Skeletal muscle satellite cell (primary cell): Measurements from ENCODE around the gene IFT25. TPM values are rescaled to one million over a fixed set of nuclear protein-coding genes. Genes with fewer than 3 reads are reported as not detected.
"Not testable (repeated sequence)": the region's sequence is repeated elsewhere in the genome, so short reads cannot be mapped to it uniquely, and the experiment has no call there.

Source experiments
- H3K27me3 ChIP-seq: 2 replicates; pipeline ENCODE4 v1.7.0; 2013; ENCODE audit warnings: low read length; ENCODE audit not compliant: control insufficient read depth, insufficient read depth
- H3K36me3 ChIP-seq: 2 replicates; pipeline ENCODE4 v1.7.0; 2013; ENCODE audit warnings: mild to moderate bottlenecking, control low read depth, low read length; ENCODE audit not compliant: insufficient read depth
- H3K4me1 ChIP-seq: 2 replicates; pipeline ENCODE4 v1.7.0; 2013; ENCODE audit warnings: low read length; ENCODE audit not compliant: control insufficient read depth, insufficient read depth
- H3K4me2 ChIP-seq: 2 replicates; pipeline ENCODE4 v1.7.0; 2013; ENCODE audit warnings: mild to moderate bottlenecking, low read length
- H3K4me3 ChIP-seq: 2 replicates; pipeline ENCODE4 v1.7.0; 2013; ENCODE audit warnings: low read length
- H3K9ac ChIP-seq: 2 replicates; pipeline ENCODE4 v1.7.0; 2013; ENCODE audit warnings: mild to moderate bottlenecking, low read depth, low read length, moderate library complexity
- H3K9me3 ChIP-seq: replicated peaks from 2 replicates; pipeline ENCODE4 v1.7.0; 2013; ENCODE audit warnings: mild to moderate bottlenecking, control low read depth, low read length
- total RNA-seq: library from RNA; depleted of rRNA; stranded (reverse); fragments of >200 nt; gene quantifications from 2 replicates; pipeline ENCODE4 v1.2.3, GENCODE V29; 2012; rRNA removed

IFT25 gene
- 36.8 and 37.8 TPM in 2 replicates for total RNA-seq

DNA sequence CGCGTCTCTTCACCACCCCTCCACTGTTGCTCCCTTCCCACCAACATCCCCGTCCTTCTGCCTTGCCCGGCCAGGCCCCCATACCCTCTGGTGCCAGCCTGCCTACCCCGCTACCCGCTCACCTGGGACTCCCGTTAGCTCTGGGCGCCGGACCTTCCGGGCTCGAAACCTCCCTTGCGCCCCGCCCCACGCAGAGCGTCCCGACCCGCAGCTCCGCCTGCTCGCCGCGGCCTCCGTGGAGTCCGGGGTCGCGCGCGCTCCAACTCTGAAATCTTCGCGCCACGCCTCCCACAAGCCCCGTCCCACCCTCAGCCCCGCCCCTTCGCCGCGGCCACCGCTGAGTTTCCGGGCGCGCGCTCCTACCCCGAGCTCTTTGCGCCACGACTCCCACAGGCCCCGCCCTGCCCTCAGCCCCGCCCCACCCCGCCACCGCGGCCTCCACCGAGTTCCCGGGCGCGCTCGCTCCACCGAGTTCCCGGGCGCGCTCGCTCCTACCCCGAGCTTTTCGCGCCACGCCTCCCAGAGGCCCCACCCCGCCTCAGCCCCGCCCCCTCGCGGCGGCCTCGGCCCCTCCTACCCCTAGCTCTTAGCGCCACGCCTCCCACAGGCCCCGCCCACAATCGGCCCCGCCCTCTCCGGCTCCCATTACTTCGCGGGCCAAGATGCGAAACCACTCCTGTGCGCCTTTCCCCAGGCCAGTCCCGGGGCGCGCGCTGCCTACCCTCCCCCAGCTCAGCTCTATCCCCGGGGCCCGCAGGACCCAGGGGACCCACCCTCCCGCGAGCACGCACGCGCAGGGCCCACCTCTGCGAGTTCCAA is at the start of gene IFT25:
TSS of gene IFT25 (minus strand) at position 267 of the 819 bp plus-strand sequence. CDS start 5,617 bp downstream, outside the sequence.
- no peaks in the 10 kb centered on the region for H3K27me3 ChIP-seq
- peak within 1 kb of the TSS; percentile 86 for H3K9ac ChIP-seq
- peaks cover 21% of the 10 kb centered on the region for H3K4me1 ChIP-seq
- H3K36me3 ChIP-seq: peaks cover 6% of the 10 kb centered on the region
- peak within 1 kb of the TSS; percentile 87 for H3K4me2 ChIP-seq
- no peaks in the 10 kb centered on the region for H3K9me3 ChIP-seq
- peak within 1 kb of the TSS; percentile 88 for H3K4me3 ChIP-seq

- not testable (repeated sequence) for H3K4me3 ChIP-seq, H3K4me2 ChIP-seq, H3K27me3 ChIP-seq, H3K9ac ChIP-seq, H3K4me1 ChIP-seq, H3K36me3 ChIP-seq, H3K9me3 ChIP-seq
These were observed 49.0 kb upstream of the IFT25 start for GRCh38 chr1:53994516-53994915.

DNA sequence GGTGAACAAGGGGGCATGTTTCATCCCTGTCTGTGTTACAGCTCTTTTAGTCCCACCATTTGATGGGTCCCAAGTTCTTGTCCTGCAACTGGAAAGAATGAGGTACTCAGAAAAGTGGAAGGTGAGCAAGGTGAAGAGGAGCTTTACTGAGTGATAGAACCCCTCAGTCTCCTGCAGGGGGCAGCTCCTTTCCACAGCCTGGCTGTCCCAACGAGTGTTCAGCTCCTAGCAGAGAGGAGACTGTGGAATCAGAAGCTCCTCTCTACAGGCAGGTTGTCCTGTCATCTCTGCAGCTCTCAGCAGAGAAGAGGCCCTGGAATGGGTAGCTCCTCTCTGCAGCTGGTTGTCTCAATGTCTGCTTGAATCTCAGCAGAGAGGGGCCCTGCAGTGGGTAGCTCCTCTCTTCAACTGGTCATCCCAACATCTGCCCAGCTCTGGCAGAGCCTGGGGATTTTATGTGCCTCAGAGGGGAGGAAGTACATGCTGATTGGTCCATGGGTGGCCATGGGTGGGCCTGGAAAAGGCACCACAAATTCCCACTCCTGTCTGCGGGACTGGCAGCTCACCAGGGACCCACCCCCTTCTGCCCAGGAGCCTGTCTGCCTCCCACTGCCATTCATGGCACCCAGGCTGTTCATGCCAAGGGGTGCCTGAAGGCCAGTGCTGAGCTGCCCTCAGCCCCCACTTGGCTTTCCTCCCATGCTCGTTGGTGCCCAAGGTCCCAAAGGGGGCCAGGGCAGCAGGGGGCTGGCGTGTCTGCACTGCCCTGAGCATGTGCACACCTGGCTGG is 46.8 kb upstream of the IFT25 start:
- Histone ChIP-seq H3K9ac (no peak overlapping the region), H3K36me3 (no peaks in the 10 kb centered on the region), H3K27me3 (peaks cover 5% of the 10 kb centered on the region), H3K9me3 (no peaks in the 10 kb centered on the region), H3K4me1 (no peaks in the 10 kb centered on the region), H3K4me2 (no peak overlapping the region), H3K4me3 (no peak overlapping the region)

DNA sequence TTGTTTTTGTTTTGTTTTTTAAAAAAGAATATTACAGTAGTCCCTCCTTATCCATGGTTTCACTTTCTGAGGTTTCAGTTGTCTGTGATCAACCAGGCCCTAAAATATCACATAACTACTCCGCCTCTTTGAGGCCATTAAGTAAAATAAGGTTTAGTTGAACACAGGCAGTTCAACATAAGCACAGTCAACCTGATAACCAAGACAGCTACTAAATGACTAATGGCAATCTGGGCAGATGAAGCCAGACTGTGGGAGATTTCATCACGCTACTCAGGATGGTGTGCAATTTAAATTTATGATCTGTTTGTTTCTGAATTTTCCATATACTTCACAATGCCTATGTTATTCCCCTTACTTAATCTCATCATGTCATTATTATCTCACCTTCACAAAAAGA is 42.4 kb upstream of the IFT25 start:
- no peak overlapping the region for H3K4me2 ChIP-seq
- H3K36me3 ChIP-seq: no peaks in the 10 kb centered on the region
- no peaks in the 10 kb centered on the region for H3K4me1 ChIP-seq
- H3K27me3 ChIP-seq: peaks cover 5% of the 10 kb centered on the region
- H3K9ac ChIP-seq: no peak overlapping the region
- no peak overlapping the region for H3K4me3 ChIP-seq
- no peaks in the 10 kb centered on the region for H3K9me3 ChIP-seq

DNA sequence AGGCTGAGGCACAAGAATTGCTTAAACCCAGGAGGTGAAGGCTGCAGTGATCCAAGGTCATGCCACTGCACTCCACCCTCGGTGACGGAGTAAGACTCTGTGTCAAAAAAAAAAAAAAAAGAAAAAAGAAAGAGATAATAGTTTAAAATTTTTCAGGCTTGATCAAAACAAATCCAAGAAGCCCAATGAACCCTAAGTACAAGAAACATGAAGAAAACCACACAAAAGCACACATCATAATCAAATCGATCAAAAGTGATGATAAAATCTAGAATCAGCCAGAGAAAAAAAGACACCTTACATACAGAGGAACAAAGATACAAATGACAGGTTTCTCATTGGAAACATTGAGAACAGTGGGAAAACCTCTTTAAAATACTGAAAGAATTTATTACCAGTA is 41.0 kb upstream of the IFT25 start:
- H3K36me3 ChIP-seq: no peaks in the 10 kb centered on the region
- H3K4me3 ChIP-seq: no peak overlapping the region
- H3K4me2 ChIP-seq: no peak overlapping the region
- H3K27me3 ChIP-seq: peaks cover 5% of the 10 kb centered on the region
- H3K4me1 ChIP-seq: peaks cover 8% of the 10 kb centered on the region
- H3K9ac ChIP-seq: no peak overlapping the region
- H3K9me3 ChIP-seq: no peaks in the 10 kb centered on the region

DNA sequence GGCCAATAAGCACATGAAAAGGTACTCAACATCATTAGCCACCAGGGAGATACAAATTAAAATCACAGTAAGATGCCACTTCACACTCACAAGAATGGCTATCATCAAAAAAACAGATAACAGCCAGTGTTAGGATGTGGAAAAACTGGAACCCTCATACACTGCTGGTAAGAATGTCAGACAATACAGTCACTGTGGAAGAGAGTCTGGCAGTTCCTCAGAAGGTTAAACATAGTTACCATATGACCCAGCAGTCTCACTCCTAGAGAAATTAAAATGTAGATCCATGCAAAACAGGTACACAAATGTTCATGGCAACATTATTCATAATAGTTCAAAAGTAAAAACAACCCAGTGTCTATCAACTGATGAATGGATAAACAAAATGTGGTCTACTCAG is 39.2 kb upstream of the IFT25 start:
- H3K36me3 ChIP-seq: no peaks in the 10 kb centered on the region
- no peak overlapping the region for H3K4me2 ChIP-seq
- no peaks in the 10 kb centered on the region for H3K9me3 ChIP-seq
- peaks cover 8% of the 10 kb centered on the region for H3K4me1 ChIP-seq
- peaks cover 5% of the 10 kb centered on the region for H3K27me3 ChIP-seq
- no peak overlapping the region for H3K4me3 ChIP-seq
- H3K9ac ChIP-seq: no peak overlapping the region

GRCh38 chr1:53982763-53983104 is 37.2 kb upstream of the IFT25 start:
- H3K4me1 ChIP-seq: peaks cover 8% of the 10 kb centered on the region
- no peaks in the 10 kb centered on the region for H3K27me3 ChIP-seq
- H3K4me2 ChIP-seq: peak overlapping the region; percentile 76
- H3K4me3 ChIP-seq: peak overlapping the region; percentile 56
- H3K9ac ChIP-seq: peak overlapping the region; percentile 63
- H3K36me3 ChIP-seq: no peaks in the 10 kb centered on the region
- H3K9me3 ChIP-seq: no peaks in the 10 kb centered on the region

DNA sequence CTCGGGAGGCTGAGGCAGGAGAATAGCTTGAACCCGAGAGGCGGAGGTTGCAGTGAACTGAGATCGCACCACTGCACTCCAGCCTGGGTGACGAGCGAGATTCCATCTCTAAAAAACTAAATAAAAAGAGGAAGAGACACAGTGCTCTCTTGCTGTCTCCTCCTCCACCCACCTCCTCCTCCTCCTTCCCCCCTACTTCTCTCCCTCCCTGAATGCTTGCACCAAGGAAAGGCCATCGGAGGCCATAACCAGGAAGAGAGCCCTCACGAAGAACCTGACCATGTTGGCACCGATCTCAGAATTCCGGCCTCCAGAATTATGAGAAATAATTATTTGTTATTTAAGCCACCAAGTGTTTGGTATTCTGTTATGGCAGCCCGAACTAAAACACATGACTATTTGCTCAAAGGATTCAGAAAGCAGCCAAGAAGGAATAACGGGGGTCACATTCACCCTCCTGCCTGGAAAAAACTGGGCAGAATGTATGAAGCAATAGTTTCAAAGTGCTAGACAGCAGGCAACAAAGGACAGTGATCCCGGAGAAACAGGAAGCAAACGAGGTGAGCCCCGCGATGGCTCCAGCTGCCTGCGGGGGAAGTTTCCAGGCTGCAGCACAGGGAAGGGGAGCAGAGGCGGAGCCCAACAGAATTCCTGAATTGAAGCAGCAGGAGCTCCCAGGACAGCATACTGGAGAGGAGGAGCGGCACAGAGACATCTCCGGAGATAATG is 36.7 kb upstream of the IFT25 start:
- peak overlapping the region; percentile 63 for H3K9ac ChIP-seq
- no peaks in the 10 kb centered on the region for H3K9me3 ChIP-seq
- H3K36me3 ChIP-seq: no peaks in the 10 kb centered on the region
- peak overlapping the region; percentile 76 for H3K4me2 ChIP-seq
- H3K27me3 ChIP-seq: no peaks in the 10 kb centered on the region
- peak overlapping the region; percentile 56 for H3K4me3 ChIP-seq
- H3K4me1 ChIP-seq: peaks cover 8% of the 10 kb centered on the region

- Histone ChIP-seq H3K4me1 (peaks cover 8% of the 10 kb centered on the region), H3K4me2 (no peak overlapping the region), H3K27me3 (no peaks in the 10 kb centered on the region), H3K36me3 (no peaks in the 10 kb centered on the region), H3K4me3 (no peak overlapping the region), H3K9me3 (no peaks in the 10 kb centered on the region), H3K9ac (no peak overlapping the region)
These were observed 35.7 kb upstream of the IFT25 start for GRCh38 chr1:53981220-53981619.

DNA sequence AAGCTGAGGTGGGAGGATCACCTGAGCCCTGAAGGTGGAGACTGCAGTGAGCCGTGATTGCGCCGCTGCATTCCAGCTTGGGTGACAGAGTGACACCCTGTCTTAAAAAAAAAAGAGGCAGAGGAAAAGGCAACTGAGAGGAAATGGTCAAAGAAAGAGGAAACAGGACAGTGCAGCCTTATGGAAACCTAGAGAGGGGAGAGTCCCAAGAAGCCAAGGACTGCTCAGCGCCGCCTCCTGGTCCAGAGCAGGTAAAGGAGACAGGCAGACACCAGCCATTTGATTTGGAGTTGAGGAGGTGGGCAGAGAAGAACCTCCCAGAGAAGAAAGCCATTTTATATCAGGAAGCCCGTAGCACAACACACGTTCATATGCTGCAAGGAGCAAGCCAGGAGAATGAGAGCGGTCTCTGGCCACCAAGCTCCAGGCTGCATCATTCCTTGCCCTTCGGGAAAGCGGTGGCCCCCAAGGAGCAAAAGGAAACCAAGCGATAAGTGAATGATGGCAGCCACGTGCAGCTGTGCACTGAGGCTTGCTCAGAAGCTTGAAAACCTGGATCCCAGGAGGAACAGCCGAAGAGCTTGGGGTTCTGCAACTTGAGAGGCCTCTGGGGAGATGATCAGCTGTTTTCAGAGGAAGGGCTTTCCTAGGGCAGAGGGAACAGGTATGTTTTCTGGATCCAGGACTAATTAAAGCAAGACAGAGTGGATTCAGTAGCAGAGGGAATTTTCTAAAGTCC is 34.4 kb upstream of the IFT25 start:
- H3K9ac ChIP-seq: no peak overlapping the region
- no peaks in the 10 kb centered on the region for H3K36me3 ChIP-seq
- H3K27me3 ChIP-seq: no peaks in the 10 kb centered on the region
- H3K4me3 ChIP-seq: no peak overlapping the region
- no peaks in the 10 kb centered on the region for H3K9me3 ChIP-seq
- H3K4me2 ChIP-seq: no peak overlapping the region
- peaks cover 8% of the 10 kb centered on the region for H3K4me1 ChIP-seq

- peaks cover 8% of the 10 kb centered on the region for H3K36me3 ChIP-seq
- H3K4me3 ChIP-seq: no peak overlapping the region
- H3K9ac ChIP-seq: no peak overlapping the region
- no peaks in the 10 kb centered on the region for H3K27me3 ChIP-seq
- H3K4me1 ChIP-seq: peaks cover 6% of the 10 kb centered on the region
- H3K9me3 ChIP-seq: no peaks in the 10 kb centered on the region
- H3K4me2 ChIP-seq: no peak overlapping the region
These were observed 30.4 kb upstream of the IFT25 start for GRCh38 chr1:53975861-53976260.
